ENCODE data around the gene LRRC8E. TPM values are rescaled to one million over a fixed set of nuclear protein-coding genes. Genes with fewer than 3 reads are reported as not detected.

Gene LRRC8E
- total and polyA plus RNA-seq, 10 of the 15 experiments (the other 5 are each of a cell fraction or from before 2014, with no cell fraction given): 0.04 to 0.32 (median 0.25) TPM; not detected in 7

- TF ChIP-seq, protein P1, sequence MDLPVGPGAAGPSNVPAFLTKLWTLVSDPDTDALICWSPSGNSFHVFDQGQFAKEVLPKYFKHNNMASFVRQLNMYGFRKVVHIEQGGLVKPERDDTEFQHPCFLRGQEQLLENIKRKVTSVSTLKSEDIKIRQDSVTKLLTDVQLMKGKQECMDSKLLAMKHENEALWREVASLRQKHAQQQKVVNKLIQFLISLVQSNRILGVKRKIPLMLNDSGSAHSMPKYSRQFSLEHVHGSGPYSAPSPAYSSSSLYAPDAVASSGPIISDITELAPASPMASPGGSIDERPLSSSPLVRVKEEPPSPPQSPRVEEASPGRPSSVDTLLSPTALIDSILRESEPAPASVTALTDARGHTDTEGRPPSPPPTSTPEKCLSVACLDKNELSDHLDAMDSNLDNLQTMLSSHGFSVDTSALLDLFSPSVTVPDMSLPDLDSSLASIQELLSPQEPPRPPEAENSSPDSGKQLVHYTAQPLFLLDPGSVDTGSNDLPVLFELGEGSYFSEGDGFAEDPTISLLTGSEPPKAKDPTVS (IDR thresholded peaks at IDR 0.05; ENCODE audit: low read depth, low read length): no peak
- TF ChIP-seq TAF1 (IDR thresholded peaks at IDR 0.05; ENCODE audit: borderline replicate concordance, low read depth, low read length) (peak; percentile 61; the same call in 1 of the 2 replicates), SPI1 (IDR thresholded peaks at IDR 0.05; ENCODE audit: borderline replicate concordance, insufficient read depth, low read depth, low read length) (no peak), DPF2 (IDR thresholded peaks at IDR 0.05) (no peak), IKZF2 (IDR thresholded peaks at IDR 0.05) (peak; percentile 36 to 52; a peak in 2 of 4 replicates), ZNF217 (IDR thresholded peaks at IDR 0.05) (no peak), ATF3 (IDR thresholded peaks at IDR 0.05; ENCODE audit: borderline replicate concordance, extremely low read depth, low read depth, low read length) (peak; percentile 35; the same call in 1 of the 2 replicates), SRF (IDR thresholded peaks at IDR 0.05; ENCODE audit: low read depth in 2 of 2, low read length in 2 of 2) (no peak), TCF3 (IDR thresholded peaks at IDR 0.05; ENCODE audit: borderline replicate concordance, insufficient read depth, low read depth, low read length) (0 out of 2 replicates have a peak, but pooled peaks have one; percentile 36), ZNF207 (IDR thresholded peaks at IDR 0.05; ENCODE audit: borderline replicate concordance) (no peak; the same call in none of the 2 replicates), SMC3 (IDR thresholded peaks at IDR 0.05; ENCODE audit: borderline replicate concordance, low read length) (peak; percentile 17; the same call in 1 of the 2 replicates), JUND (IDR thresholded peaks at IDR 0.05; ENCODE audit: low read depth, low read length) (0 out of 2 replicates have a peak, but pooled peaks have one; percentile 30), SMARCA5 (IDR thresholded peaks at IDR 0.05) (no peak; the same call in 1 of the 2 replicates), IRF5 (IDR thresholded peaks at IDR 0.05; ENCODE audit: borderline replicate concordance) (no peak), ASH2L (IDR thresholded peaks at IDR 0.05; ENCODE audit: borderline replicate concordance, low read depth) (no peak), CREB1 (IDR thresholded peaks at IDR 0.05; ENCODE audit: low read depth) (0 out of 2 replicates have a peak, but pooled peaks have one; percentile 60), YBX1 (IDR thresholded peaks at IDR 0.05) (no peak), RUNX3 (IDR thresholded peaks at IDR 0.05; ENCODE audit: low read length) (no peak), PAX5 (IDR thresholded peaks at IDR 0.05; ENCODE audit: borderline replicate concordance, low read depth, low read length) (peak; percentile 89), POLR2A (IDR thresholded peaks at IDR 0.05; ENCODE audit: low read depth, low read length) (peak; percentile 92), ATF7 (IDR thresholded peaks at IDR 0.05; ENCODE audit: low read depth) (peak; percentile 81), MAX (IDR thresholded peaks at IDR 0.05; ENCODE audit: low read depth, low read length) (peak; percentile 56; the same call in 1 of the 2 replicates), ZSCAN29 (IDR thresholded peaks at IDR 0.05) (no peak), KDM1A (IDR thresholded peaks at IDR 0.05; ENCODE audit: borderline replicate concordance) (no peak), RFX5 (IDR thresholded peaks at IDR 0.05; ENCODE audit: low read depth, low read length) (no peak), PAX8 (IDR thresholded peaks at IDR 0.05) (no peak), FOS (IDR thresholded peaks at IDR 0.05; ENCODE audit: borderline replicate concordance, extremely low read depth, insufficient read length) (no peak)
- TF ChIP-seq, protein P2, sequence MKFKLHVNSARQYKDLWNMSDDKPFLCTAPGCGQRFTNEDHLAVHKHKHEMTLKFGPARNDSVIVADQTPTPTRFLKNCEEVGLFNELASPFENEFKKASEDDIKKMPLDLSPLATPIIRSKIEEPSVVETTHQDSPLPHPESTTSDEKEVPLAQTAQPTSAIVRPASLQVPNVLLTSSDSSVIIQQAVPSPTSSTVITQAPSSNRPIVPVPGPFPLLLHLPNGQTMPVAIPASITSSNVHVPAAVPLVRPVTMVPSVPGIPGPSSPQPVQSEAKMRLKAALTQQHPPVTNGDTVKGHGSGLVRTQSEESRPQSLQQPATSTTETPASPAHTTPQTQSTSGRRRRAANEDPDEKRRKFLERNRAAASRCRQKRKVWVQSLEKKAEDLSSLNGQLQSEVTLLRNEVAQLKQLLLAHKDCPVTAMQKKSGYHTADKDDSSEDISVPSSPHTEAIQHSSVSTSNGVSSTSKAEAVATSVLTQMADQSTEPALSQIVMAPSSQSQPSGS (IDR thresholded peaks at IDR 0.05; ENCODE audit: low read length): no peak
Measured at GRCh38 chr19:7903244-7904073, 15.1 kb downstream of the LRRC8E start, which contains the start of gene MAP2K7 (continued).
